Esophagus muscularis mucosa (tissue), 4 donors: ENCODE data around the gene CENPX.

Source experiments
- EP300 ChIP-seq: sonication (generic); formaldehyde crosslinking; IDR thresholded peaks from one replicate; pipeline ENCODE4 v1.6.1; 2017; ENCODE audit warnings: antibody characterized with exemption
- POLR2A ChIP-seq: fragments of 450-650 bp; IDR thresholded peaks from one replicate; pipeline ENCODE4 v1.6.1; 2017; ENCODE audit warnings: antibody characterized with exemption, moderate library complexity, mild to moderate bottlenecking, low read depth
- POLR2AphosphoS5 ChIP-seq, 2 donors: sonication (generic); formaldehyde crosslinking; IDR thresholded peaks; one replicate each; pipeline ENCODE4 v1.6.1; 2017; ENCODE audit warnings: antibody characterized with exemption in 2 of 2
- TF ChIP-seq, protein P1 (sequence below), 3 experiments: fragments of 200-600 bp in 2 of 3; fragments of 450-650 bp in 1 of 3; sonication (generic) in 2 of 3; IDR thresholded peaks; one replicate each; pipeline ENCODE4 v1.5.1; 2017 to 2019; ENCODE audit warnings: antibody characterized with exemption in 3 of 3, mild to moderate bottlenecking in 2 of 3, moderate library complexity in 1 of 3

DNA sequence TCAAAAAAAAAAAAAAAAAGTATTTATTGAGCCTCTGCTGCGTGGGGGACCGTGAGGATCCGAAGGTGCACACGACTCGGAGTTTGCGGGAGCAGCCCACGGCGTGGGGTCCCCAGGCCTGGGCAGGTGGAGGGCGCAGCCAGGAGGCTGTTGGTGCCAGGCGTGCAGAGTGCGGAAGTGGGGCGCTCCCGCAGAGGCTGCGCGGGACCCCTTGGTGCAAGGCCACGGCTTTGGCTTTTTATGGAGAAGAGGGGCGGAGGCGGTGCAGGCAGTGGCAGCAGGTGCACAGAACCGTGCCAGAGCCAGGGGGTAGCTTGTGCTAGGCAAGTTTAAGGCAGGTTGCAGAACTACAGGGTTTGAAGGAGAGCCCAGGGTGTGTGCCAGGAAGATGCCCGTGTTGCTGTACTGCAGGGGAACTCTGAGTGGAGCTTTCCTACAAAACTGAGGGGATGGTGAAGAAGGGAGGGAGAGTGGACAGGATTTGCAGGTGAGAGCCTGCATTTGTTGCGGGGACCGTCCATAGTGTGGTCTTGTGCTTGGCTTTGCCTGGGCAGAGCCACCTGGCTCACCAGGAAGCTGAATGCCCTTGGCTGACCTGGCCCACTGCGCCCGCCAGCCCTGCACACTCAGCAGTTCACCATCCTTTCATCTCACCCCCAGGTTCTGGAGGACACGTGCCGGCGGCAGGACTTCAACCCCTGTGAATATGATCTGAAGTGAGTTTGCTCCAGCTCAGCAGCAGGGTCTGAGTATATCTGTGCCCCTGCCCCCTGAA is 44.0 kb downstream of the CENPX start:
- TF ChIP-seq, protein P1, sequence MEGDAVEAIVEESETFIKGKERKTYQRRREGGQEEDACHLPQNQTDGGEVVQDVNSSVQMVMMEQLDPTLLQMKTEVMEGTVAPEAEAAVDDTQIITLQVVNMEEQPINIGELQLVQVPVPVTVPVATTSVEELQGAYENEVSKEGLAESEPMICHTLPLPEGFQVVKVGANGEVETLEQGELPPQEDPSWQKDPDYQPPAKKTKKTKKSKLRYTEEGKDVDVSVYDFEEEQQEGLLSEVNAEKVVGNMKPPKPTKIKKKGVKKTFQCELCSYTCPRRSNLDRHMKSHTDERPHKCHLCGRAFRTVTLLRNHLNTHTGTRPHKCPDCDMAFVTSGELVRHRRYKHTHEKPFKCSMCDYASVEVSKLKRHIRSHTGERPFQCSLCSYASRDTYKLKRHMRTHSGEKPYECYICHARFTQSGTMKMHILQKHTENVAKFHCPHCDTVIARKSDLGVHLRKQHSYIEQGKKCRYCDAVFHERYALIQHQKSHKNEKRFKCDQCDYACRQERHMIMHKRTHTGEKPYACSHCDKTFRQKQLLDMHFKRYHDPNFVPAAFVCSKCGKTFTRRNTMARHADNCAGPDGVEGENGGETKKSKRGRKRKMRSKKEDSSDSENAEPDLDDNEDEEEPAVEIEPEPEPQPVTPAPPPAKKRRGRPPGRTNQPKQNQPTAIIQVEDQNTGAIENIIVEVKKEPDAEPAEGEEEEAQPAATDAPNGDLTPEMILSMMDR (IDR thresholded peaks at IDR 0.05): no peak
- TF ChIP-seq POLR2A: no peak
- TF ChIP-seq POLR2AphosphoS5 (IDR thresholded peaks at IDR 0.05): no peak
- TF ChIP-seq EP300: no peak
